ENCODE measurements around the gene MYBPH. TPM values are rescaled to one million over a fixed set of nuclear protein-coding genes. Genes with fewer than 3 reads are reported as not detected.

MYBPH gene
- total and polyA plus RNA-seq, 2 experiments from 2014 or later: not detected

GRCh38 chr1:203131548-203132200, 44.0 kb downstream of the MYBPH start (continued):
- TF ChIP-seq, protein P1, sequence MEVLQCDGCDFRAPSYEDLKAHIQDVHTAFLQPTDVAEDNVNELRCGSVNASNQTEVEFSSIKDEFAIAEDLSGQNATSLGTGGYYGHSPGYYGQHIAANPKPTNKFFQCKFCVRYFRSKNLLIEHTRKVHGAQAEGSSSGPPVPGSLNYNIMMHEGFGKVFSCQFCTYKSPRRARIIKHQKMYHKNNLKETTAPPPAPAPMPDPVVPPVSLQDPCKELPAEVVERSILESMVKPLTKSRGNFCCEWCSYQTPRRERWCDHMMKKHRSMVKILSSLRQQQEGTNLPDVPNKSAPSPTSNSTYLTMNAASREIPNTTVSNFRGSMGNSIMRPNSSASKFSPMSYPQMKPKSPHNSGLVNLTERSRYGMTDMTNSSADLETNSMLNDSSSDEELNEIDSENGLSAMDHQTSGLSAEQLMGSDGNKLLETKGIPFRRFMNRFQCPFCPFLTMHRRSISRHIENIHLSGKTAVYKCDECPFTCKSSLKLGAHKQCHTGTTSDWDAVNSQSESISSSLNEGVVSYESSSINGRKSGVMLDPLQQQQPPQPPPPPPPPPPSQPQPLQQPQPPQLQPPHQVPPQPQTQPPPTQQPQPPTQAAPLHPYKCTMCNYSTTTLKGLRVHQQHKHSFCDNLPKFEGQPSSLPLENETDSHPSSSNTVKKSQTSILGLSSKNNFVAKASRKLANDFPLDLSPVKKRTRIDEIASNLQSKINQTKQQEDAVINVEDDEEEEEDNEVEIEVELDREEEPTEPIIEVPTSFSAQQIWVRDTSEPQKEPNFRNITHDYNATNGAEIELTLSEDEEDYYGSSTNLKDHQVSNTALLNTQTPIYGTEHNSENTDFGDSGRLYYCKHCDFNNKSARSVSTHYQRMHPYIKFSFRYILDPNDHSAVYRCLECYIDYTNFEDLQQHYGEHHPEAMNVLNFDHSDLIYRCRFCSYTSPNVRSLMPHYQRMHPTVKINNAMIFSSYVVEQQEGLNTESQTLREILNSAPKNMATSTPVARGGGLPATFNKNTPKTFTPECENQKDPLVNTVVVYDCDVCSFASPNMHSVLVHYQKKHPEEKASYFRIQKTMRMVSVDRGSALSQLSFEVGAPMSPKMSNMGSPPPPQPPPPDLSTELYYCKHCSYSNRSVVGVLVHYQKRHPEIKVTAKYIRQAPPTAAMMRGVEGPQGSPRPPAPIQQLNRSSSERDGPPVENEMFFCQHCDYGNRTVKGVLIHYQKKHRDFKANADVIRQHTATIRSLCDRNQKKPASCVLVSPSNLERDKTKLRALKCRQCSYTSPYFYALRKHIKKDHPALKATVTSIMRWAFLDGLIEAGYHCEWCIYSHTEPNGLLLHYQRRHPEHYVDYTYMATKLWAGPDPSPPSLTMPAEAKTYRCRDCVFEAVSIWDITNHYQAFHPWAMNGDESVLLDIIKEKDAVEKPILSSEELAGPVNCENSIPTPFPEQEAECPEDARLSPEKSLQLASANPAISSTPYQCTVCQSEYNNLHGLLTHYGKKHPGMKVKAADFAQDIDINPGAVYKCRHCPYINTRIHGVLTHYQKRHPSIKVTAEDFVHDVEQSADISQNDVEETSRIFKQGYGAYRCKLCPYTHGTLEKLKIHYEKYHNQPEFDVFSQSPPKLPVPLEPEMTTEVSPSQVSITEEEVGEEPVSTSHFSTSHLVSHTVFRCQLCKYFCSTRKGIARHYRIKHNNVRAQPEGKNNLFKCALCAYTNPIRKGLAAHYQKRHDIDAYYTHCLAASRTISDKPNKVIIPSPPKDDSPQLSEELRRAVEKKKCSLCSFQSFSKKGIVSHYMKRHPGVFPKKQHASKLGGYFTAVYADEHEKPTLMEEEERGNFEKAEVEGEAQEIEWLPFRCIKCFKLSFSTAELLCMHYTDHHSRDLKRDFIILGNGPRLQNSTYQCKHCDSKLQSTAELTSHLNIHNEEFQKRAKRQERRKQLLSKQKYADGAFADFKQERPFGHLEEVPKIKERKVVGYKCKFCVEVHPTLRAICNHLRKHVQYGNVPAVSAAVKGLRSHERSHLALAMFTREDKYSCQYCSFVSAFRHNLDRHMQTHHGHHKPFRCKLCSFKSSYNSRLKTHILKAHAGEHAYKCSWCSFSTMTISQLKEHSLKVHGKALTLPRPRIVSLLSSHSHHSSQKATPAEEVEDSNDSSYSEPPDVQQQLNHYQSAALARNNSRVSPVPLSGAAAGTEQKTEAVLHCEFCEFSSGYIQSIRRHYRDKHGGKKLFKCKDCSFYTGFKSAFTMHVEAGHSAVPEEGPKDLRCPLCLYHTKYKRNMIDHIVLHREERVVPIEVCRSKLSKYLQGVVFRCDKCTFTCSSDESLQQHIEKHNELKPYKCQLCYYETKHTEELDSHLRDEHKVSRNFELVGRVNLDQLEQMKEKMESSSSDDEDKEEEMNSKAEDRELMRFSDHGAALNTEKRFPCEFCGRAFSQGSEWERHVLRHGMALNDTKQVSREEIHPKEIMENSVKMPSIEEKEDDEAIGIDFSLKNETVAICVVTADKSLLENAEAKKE (CRISPR knock-in tag; IDR thresholded peaks at IDR 0.05): no peak
- TF ChIP-seq EZH2 (IDR thresholded peaks at IDR 0.05; ENCODE audit: low read depth, unreplicated experiment): no peak
- TF ChIP-seq, protein P2, sequence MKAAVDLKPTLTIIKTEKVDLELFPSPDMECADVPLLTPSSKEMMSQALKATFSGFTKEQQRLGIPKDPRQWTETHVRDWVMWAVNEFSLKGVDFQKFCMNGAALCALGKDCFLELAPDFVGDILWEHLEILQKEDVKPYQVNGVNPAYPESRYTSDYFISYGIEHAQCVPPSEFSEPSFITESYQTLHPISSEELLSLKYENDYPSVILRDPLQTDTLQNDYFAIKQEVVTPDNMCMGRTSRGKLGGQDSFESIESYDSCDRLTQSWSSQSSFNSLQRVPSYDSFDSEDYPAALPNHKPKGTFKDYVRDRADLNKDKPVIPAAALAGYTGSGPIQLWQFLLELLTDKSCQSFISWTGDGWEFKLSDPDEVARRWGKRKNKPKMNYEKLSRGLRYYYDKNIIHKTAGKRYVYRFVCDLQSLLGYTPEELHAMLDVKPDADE (IDR thresholded peaks at IDR 0.05): no peak
- no peak for TF ChIP-seq NANOG (IDR thresholded peaks at IDR 0.05; ENCODE audit: borderline replicate concordance)
- TF ChIP-seq, protein P3, sequence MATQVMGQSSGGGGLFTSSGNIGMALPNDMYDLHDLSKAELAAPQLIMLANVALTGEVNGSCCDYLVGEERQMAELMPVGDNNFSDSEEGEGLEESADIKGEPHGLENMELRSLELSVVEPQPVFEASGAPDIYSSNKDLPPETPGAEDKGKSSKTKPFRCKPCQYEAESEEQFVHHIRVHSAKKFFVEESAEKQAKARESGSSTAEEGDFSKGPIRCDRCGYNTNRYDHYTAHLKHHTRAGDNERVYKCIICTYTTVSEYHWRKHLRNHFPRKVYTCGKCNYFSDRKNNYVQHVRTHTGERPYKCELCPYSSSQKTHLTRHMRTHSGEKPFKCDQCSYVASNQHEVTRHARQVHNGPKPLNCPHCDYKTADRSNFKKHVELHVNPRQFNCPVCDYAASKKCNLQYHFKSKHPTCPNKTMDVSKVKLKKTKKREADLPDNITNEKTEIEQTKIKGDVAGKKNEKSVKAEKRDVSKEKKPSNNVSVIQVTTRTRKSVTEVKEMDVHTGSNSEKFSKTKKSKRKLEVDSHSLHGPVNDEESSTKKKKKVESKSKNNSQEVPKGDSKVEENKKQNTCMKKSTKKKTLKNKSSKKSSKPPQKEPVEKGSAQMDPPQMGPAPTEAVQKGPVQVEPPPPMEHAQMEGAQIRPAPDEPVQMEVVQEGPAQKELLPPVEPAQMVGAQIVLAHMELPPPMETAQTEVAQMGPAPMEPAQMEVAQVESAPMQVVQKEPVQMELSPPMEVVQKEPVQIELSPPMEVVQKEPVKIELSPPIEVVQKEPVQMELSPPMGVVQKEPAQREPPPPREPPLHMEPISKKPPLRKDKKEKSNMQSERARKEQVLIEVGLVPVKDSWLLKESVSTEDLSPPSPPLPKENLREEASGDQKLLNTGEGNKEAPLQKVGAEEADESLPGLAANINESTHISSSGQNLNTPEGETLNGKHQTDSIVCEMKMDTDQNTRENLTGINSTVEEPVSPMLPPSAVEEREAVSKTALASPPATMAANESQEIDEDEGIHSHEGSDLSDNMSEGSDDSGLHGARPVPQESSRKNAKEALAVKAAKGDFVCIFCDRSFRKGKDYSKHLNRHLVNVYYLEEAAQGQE (IDR thresholded peaks at IDR 0.05; ENCODE audit: unreplicated experiment): no peak
- TF ChIP-seq, protein P4, sequence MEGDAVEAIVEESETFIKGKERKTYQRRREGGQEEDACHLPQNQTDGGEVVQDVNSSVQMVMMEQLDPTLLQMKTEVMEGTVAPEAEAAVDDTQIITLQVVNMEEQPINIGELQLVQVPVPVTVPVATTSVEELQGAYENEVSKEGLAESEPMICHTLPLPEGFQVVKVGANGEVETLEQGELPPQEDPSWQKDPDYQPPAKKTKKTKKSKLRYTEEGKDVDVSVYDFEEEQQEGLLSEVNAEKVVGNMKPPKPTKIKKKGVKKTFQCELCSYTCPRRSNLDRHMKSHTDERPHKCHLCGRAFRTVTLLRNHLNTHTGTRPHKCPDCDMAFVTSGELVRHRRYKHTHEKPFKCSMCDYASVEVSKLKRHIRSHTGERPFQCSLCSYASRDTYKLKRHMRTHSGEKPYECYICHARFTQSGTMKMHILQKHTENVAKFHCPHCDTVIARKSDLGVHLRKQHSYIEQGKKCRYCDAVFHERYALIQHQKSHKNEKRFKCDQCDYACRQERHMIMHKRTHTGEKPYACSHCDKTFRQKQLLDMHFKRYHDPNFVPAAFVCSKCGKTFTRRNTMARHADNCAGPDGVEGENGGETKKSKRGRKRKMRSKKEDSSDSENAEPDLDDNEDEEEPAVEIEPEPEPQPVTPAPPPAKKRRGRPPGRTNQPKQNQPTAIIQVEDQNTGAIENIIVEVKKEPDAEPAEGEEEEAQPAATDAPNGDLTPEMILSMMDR (conservative IDR thresholded peaks at IDR 0.05; ENCODE audit: low read depth in 2 of 2): no peak
- no peak for TF ChIP-seq ZNF114 (CRISPR knock-in tag; IDR thresholded peaks at IDR 0.05)
